Dedifferentiated amniotic fluid mesenchymal stem cell (primary cell): ENCODE measurements around the gene LRRC14B.
"Not testable (repeated sequence)": the region's sequence is repeated elsewhere in the genome, so short reads cannot be mapped to it uniquely, and the experiment has no call there.

Source experiments
- DNase-seq: peaks from one replicate; pipeline ENCODE4 v3.0.0-alpha.2; 2016; ENCODE audit errors: extremely low spot score

LRRC14B gene

DNA sequence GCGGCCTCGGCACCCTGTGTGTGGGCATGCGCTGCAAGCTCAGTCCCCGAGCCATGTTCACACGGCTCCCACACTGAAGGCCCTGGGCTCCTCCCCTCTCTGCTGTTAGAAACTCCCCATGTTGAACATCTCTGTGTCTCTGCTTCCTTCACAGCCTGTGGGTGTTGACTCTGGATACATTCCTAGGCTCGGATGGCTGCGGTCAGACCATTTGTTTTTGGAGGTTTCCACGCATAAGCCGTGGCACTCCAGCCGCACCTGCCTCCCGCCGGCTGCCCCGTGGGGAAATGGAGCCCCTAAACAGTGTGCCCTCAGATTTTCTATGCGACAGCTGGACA is 31.2 kb upstream of the LRRC14B start:
- no peak for DNase-seq

GRCh38 chr5:160921-161802 is 30.1 kb upstream of the LRRC14B start:
- DNase-seq: no peak

DNA sequence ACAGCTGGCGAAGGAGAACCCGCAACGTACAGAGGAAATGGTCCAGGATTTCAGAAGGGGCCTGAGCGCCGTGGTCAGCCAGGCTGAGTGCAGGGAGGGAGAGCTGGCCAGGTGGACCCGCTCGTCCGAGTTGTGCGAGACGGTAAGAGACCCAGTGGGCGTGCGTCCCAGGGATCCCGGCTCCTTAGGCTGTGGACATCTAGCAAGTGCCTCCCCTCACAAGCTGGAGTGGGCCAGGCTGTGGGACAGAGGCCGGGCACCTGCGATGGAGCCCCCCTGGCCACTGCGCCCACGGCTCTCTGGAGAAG is 29.5 kb upstream of the LRRC14B start:
- no peak for DNase-seq

GRCh38 chr5:162190-162564 is 29.1 kb upstream of the LRRC14B start:
- DNase-seq: no peak

DNA sequence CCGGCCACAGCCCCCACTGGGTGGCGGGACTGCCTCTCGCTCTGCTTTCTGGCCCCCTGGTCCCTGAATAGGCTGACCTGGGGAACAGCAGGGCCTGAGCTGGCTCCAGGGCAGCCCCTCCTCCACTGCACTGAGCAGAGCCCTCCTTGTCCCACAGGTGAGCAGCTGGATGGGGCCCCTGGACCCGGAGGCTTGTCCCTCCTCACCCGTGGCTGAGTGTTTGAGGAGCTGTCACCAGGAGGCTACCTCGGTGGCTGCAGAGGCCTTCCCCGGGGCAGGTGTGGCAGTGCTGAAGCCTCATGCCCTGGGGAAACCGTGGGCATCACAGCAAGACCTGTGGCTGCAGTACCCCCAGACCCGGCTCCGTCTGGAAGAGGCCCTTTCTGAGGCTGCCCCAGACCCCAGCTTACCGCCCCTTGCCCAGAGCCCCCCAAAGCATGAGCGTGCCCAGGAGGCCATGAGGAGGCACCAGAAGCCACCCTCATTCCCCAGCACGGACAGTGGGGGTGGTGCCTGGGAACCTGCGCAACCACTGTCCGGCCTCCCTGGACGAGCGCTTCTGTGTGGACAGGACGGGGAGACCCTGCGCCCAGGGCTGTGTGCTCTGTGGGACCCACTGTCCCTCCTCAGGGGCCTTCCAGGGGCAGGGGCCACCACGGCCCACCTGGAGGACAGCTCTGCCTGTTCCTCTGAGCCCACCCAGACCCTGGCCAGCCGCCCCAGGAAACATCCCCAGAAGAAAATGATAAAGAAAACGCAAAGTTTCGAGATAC is 28.5 kb upstream of the LRRC14B start:
- DNase-seq: no peak

DNA sequence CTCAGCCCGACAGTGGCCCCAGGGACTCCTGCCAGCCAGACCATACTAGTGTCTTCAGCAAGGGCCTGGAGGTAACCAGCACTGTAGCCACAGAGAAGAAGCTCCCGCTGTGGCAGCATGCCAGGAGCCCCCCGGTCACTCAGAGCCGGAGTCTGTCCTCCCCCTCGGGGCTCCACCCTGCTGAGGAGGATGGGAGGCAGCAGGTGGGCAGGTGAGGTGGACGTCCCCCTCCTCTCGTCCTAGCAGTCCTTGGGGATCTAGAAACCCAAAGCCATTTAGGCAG is 28.0 kb upstream of the LRRC14B start:
- no peak for DNase-seq

DNA sequence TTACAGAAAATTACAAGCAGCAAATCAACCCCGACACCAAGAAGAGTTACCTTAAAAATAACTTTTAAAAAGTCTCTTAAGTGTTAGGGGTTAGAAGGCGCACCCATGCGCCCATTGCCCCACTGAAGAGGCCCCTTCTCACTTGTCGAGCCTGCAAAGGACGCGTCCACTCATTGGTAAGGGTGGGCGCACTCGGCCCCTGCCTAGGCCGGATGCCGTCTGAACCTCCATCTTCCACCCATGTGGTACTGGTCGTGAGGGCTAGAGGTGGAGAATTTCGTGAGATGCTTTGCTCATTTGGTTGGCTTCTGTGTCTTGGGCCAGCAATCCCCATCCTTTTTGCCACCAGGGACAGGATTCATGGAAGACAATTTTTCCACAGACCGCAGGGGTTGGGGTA is 27.5 kb upstream of the LRRC14B start:
- no peak for DNase-seq

- DNase-seq: no peak
Measured at GRCh38 chr5:164244-164643, 27.1 kb upstream of the LRRC14B start.

- not testable (repeated sequence) for DNase-seq
Measured at GRCh38 chr5:164783-165182, 26.5 kb upstream of the LRRC14B start.

DNA sequence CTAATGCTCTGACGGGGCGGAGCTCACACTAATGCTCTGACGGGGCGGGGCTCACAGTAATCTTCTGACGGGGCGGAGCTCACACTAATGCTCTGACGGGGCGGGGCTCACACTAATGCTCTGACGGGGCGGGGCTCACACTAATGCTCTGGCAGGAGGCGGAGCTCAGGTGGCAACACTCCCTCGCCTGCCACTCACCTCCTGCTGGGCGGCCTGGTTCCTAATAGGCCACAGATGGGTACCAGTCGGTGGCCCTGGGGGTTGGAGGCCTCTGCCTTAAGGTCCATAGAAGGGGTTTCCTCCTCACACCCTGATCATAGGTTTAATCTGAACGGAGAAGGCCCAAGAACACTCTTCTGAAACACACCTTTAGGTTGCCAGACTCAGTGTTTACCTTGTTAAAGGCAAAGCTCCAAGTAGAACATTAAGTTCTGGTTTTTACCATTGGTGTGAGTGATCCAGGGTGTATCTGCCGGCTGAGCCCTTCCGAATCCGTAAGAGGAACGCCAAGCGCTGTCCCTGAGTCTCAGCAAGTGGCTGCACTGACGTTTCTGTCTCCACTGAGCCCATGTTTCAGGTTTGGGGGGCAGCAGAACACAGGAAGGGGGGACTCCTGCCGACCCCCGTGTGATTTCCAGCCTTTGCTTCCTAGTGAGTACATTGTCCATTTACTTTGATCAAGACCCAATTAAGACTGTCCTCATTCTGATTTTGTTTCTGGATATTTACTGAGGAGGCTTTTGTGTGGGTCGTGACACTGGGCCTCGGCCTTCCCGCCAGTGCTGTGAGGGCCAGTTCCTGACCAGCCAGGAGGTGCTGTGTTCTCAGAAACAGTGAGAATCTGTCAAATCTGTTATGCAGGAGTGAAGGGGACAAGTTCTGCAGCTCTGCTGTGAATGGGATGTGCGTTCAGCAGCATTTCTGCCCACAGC is 24.6 kb upstream of the LRRC14B start:
- no peak for DNase-seq

GRCh38 chr5:167511-167910 is 23.8 kb upstream of the LRRC14B start:
- DNase-seq: no peak

DNA sequence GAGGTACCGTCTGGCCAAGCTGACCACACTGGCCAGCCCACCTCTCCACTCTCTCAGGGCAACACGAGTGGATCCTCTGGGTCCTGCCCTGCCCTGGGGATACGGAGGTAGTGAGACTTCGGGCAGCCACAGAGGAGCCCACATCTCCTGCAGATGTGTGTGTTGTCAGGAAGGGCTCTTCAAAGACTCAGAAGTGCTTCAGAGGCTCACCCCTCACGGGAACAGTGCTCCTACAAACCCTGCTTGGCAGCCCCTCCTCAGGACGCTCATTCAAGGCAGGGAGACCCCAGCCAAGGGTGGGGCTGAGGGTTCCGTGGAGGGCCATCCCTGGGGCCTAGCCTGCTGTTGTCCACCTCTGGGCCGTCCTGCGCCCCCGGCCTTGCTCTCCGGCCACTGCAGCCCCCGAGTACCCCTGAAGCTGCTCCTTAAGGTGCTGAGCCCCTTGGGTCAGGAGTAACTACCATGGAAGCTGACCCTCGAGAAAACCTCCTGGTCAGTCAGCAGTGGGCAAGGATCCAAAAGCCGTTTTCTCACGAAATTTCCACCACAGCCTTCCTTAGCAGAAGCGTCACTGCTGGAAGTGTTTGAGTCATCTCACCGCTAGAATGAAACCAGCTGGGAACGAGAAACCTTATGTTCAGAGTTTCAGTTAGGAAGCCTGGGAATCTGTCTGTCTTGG is 23.2 kb upstream of the LRRC14B start:
- peak; percentile 92 for DNase-seq

GRCh38 chr5:169071-169727 is 22.1 kb upstream of the LRRC14B start:
- peak; percentile 83 for DNase-seq

- no peak for DNase-seq
Measured at GRCh38 chr5:169728-170094, 21.6 kb upstream of the LRRC14B start.

GRCh38 chr5:170971-171800 is 20.1 kb upstream of the LRRC14B start:
- DNase-seq: no peak

DNA sequence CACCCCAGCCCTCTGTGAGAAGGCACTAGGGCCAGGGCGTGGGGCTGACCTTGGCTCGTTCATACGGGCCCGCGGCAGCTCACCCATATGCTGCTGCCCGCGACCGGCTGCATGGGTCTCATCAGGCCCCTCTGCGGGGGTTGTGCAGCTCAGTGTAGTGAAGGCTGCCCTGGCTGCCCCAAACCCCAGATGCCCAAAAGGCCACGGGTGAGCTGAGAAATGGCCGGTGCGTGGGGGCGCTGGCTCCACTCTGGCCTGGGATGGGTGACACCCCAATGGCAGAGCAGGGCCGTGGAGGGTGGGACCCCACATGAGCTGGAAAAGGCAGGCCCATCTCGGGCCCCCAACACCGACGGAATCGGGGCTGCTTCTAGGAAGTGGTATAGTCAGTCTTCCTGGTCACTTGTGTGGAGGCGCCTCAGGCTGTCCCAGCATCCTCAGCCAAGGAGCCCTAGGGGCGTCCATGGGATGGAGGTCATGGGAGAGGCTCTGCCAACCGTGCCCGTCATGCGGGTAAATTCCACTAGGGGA is 19.4 kb upstream of the LRRC14B start:
- DNase-seq: no peak

DNA sequence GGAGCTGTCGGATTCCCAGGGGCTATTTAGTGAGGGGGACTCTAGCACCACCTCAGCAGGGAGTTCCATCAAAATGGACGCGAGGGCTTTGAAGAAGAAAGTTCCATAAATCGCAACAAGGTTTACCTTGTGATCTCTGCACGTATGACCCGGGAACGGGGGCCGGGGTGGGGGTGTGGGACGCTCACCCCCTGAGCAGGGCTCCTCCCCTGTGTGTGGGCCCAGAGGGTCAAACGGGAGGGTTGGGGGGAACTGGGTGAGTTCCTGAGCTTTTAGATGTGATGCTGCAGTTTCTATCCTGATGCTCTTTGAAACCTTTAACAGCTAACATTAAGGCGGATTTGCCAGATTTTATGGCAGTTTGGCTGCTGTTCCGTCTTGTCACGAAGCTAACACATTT is 18.9 kb upstream of the LRRC14B start:
- no peak for DNase-seq

DNA sequence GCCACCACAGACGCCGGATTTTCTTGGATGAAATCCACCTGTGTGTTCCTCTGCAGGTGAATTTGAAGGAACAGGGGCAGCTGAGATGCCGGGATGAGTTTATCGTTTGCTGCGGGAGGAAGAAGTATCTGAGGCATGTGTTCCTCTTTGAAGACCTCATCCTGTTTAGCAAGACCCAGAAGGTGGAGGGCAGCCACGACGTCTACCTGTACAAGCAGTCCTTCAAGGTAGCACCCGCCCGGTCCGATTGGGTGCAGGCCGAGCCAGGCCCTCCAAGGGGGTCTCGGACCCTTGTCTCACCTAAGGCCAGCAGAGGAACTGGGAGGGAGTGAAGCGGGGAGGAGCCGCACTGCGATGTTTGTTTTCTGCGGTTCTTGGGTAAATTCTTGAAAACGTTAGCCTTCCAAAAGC is 18.4 kb upstream of the LRRC14B start:
- no peak for DNase-seq

DNA sequence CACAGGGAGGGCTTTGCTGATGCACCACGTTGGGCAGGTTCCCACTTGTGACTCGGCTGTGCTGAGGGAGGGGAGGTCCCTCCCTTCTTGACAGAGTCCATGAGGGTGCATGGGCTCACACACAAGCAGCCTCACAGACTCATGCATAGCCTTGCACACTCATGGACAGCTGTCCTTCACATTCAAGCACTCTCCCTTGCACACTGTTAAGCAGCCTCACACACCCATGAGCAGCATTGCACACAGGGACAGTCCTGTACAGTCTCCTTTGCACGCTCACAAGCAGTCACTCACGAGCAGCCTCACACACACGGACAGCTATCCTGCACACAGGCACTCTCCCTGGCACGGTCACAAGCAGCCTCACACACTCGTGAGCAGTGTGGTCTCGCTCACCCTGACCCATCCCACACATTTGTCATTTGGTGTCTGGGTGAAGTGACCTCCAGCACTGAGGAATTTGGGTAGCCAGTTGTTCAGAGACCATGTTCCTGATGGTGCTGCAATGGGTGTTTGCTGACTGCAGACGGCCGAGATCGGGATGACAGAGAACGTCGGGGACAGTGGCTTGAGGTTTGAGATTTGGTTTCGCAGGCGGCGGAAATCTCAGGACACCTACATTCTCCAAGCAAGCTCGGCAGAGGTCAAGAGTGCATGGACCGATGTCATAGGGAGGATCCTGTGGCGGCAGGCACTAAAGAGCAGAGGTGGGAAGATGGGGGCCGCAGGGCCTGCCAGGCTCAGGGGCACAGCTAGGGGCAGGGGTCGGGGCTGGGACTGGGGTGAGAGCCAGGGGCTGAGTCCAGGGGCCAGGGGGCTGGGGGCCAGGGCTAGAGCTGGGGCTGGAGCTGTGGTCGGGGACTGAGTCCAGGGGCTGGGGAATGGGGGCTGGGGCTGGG is 17.7 kb upstream of the LRRC14B start:
- DNase-seq: no peak

- DNase-seq: no peak
Measured at GRCh38 chr5:174291-174600, 17.0 kb upstream of the LRRC14B start.
